IPS DF 6.9 (cell line): ENCODE data around the gene MFNG.

ENCODE experiments used
- DNase-seq: peaks from one replicate; pipeline ENCODE4 v3.0.0-alpha.2; 2013; ENCODE audit warnings: low read depth, low spot score
- H3K27ac ChIP-seq: one replicate; pipeline ENCODE4 v1.5.1; 2013; ENCODE audit warnings: low read length, control low read depth
- H3K27me3 ChIP-seq: 2 replicates; pipeline ENCODE4 v1.6.1; 2013; ENCODE audit warnings: mild to moderate bottlenecking, low read length; ENCODE audit not compliant: control insufficient read depth, insufficient read depth
- H3K36me3 ChIP-seq: 2 replicates; pipeline ENCODE4 v1.6.1; 2013; ENCODE audit warnings: low read length; ENCODE audit not compliant: control insufficient read depth, insufficient read depth
- H3K4me1 ChIP-seq: 2 replicates; pipeline ENCODE4 v1.6.1; 2013; ENCODE audit warnings: low read length; ENCODE audit not compliant: control insufficient read depth, insufficient read depth
- H3K4me3 ChIP-seq: 2 replicates; pipeline ENCODE4 v1.5.1; 2013; ENCODE audit warnings: mild to moderate bottlenecking, low read length
- H3K9me3 ChIP-seq: 2 replicates; pipeline ENCODE4 v1.6.1; 2013; ENCODE audit warnings: low read length, inconsistent platforms; ENCODE audit not compliant: control insufficient read depth, insufficient read depth
- WGBS: extraction: QIAGEN DNeasy Blood & Tissue Kit; methylation state at CpG from one replicate; pipeline ENCODE4 v1.1.7; 2013; ENCODE audit warnings: mixed read lengths, missing lambda C conversion rate; ENCODE audit not compliant: insufficient read length, insufficient coverage; 5-methylcytosine and 5-hydroxymethylcytosine counted together

Gene MFNG

DNA sequence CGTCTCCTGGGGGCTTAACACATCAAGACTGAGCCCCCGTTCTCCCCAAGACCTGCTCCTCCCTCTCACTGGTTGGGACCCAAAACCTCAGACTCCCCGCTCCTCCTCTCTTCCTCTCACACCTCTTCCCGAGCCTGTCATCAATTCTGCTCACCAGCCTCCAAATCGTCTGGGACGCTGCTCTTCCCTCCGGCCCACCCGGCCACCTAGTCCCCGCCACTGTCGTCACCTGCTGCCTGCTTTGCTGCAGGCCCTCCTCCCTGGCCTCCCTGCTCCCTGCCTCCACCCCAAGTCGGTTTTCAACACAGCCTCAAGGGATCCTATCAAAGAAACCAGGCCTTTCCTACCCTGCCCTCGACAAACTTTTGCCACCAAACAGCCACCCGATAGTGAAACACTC, 3.1 kb downstream of the MFNG start:
- no CpG with 5 or more reads among the region's 13 CpGs for WGBS
- Histone ChIP-seq H3K4me3 (no peak overlapping the region), H3K4me1 (peaks cover 6% of the 10 kb centered on the region)

DNA sequence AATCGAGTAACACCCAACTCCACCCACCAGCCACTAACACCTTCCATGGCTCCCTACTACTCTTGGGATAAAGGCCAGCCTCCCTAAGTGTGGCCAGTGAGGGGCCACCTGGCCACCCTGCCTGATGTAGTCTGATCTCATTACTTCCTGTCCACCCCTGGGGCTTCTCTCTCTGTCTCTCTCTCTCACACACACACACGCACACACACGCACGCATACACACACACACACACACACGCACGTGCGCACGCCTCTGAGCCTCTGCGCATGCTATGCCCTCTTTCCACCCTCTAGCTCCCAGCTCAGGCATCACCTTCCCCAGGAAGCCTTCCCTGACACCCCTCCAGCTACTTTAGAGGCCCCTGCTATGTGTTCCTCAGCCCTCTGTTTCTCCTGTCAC, 3.9 kb downstream of the MFNG start:
- no peaks in the 10 kb centered on the region for H3K27me3 ChIP-seq
- peaks cover 6% of the 10 kb centered on the region for H3K4me1 ChIP-seq
- no peak for DNase-seq
- no peak overlapping the region for H3K4me3 ChIP-seq
- H3K36me3 ChIP-seq = no peaks in the 10 kb centered on the region
- no peak overlapping the region for H3K27ac ChIP-seq
- WGBS = no CpG with 5 or more reads among the region's 9 CpGs
- no peaks in the 10 kb centered on the region for H3K9me3 ChIP-seq

More for the DNA sequence above, 3.1 kb downstream of the MFNG start:
- Histone ChIP-seq H3K9me3 (no peaks in the 10 kb centered on the region), H3K27ac (no peak overlapping the region), H3K36me3 (no peaks in the 10 kb centered on the region), H3K27me3 (no peaks in the 10 kb centered on the region)
- DNase-seq = no peak

DNA sequence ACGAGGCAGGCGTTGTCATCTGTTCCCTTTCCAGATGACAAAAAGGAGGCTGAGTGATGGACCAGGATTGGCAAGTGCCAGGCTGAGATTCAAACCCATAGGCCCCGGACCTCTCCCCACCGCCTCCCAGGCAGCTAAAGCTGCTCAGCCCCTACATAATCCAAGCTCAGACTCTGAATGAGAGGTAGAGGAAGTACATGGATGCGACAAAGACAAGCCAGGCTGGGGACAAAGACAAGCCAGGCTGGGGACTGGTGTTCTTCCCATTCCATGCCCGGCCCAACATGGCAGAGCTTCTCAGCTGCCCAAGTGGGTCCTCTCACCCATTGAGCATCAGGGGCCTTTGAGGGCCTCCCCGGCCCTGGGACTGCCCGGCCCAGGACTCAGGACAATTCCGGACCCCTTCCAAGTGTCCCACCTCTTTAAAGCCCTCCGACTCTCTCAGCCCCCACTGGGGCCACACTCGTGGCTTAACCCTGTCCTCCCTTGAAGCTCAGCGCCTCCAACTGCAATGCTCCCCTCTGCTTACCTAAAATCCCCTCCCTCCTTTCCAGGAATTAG, 4.8 kb downstream of the MFNG start:
- DNase-seq = no peak
- Histone ChIP-seq H3K36me3 (no peaks in the 10 kb centered on the region), H3K4me3 (no peak overlapping the region), H3K27ac (no peak overlapping the region), H3K27me3 (no peaks in the 10 kb centered on the region), H3K9me3 (no peaks in the 10 kb centered on the region), H3K4me1 (peaks cover 4% of the 10 kb centered on the region)
- WGBS = no CpG with 5 or more reads among the region's 12 CpGs

DNA sequence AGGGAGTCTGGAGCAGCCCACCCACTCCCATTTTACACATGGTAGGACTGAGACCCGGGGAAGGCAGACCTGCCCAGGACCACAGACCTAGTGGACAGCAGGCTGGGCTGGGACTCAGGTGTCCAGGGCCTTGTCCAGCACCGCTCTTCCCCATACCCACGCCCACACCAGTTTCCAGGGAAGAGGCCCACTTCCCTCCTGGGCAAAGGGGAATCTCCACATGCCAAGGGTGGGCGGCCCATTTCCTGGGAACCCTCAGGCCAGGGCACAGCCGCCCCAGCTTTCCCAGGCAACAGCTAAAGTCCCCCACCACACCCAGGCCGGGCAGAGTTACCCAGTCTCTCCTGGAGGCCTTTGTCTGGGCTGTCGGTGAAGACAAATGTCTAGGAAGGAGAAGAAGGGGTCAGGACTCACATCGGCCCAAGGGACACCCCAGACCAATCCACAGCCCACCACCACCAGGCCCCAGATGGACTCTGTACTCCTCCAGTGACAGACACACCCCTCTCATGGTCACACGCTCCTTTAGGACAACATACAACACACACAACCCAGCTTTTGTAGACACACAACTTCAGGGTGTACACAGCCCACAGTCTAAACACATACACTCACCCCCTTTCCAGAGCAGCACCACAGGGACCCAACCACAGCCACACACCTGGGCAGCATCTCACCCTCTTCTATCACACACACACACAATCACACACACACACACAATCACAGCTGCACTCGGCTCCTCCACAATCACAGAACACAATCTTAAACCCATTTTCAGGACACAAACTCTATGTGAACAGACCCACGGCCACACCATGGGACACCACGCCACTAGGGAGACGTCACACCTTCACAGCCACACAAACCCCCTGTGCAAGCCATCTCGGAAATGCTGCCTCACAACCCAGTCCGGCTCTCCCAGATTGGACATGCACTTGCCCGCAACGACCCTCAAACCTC, 5.5 kb downstream of the MFNG start:
- H3K27me3 ChIP-seq = no peaks in the 10 kb centered on the region
- no peaks in the 10 kb centered on the region for H3K36me3 ChIP-seq
- DNase-seq = no peak
- peaks cover 2% of the 10 kb centered on the region; the same call in 1 of the 2 replicates for H3K4me1 ChIP-seq
- H3K9me3 ChIP-seq = no peaks in the 10 kb centered on the region
- H3K4me3 ChIP-seq = no peak overlapping the region
- 100% methylated on average over 1 of the region's 17 CpGs for WGBS
- no peak overlapping the region for H3K27ac ChIP-seq

DNA sequence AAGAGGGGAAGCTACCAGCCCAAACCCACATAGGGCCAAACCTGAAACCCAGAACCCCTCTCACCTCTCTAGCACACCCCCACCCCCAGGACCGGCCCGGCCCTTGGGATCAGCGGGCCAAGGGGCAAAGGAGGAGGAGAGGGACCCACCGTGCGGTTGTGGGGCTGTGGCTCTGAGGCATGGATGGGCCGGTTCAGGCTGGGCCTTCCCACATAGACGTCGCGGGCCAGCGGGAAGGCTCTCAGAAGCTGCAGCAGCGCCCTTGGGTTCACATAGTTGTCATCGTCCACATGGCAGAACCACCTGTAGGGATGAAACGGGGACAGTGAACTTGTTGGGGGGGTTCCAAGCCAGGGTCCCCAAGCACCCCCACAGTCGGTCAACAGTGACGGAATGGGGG, 7.0 kb downstream of the MFNG start:
- no peaks in the 10 kb centered on the region for H3K9me3 ChIP-seq
- no peak overlapping the region for H3K27ac ChIP-seq
- H3K4me3 ChIP-seq = no peak overlapping the region
- H3K36me3 ChIP-seq = no peaks in the 10 kb centered on the region
- no peaks in the 10 kb centered on the region for H3K4me1 ChIP-seq
- DNase-seq = no peak
- WGBS = no CpG with 5 or more reads among the region's 15 CpGs
- H3K27me3 ChIP-seq = no peaks in the 10 kb centered on the region

DNA sequence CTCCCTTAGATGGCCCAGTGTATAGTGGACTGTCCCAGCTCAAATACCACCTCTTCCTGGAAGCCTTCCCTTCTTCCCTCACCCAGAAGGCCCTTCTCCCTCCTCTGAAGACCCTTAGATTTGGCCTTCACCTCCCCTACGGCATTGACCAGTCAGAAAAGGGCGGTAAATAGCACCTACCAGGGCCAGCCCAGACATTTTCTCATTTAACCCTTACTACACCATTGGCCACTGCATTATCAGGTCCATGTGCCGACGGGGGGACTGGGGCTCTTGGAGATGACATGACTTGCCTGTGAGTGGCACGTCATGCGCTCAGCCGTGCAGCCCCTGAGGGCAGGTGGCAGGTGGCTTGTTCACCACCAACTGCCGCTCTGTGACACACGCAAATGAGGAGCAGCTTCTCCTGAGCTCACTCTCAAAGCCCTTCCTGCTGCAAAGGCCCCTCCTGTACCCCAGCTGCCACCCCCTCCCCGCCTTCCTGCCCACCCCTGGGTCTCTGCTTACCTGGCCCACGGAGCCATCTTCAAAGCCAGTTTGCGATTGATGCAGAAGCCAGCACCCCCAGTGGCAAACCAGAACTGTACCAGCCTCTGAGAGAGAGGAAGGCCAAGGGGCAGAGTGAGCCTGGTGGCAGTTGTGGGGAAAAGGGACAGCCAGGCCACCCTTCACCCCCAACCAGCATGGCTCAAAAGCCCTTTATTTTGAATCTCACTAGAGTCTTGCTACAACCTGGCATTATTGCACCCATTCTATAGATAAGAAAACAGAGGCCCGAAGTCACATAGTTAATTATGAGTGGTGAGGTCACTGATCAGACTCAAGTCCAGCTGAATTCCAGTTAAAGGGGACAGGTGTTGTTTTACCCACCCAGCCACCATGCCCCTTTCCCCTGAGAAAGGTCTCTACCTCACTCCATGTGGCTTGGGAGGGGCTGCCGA, 9.5 kb downstream of the MFNG start:
- H3K4me1 ChIP-seq = no peaks in the 10 kb centered on the region
- H3K9me3 ChIP-seq = no peaks in the 10 kb centered on the region
- no peak overlapping the region for H3K27ac ChIP-seq
- H3K4me3 ChIP-seq = no peak overlapping the region
- H3K27me3 ChIP-seq = no peaks in the 10 kb centered on the region
- no peak for DNase-seq
- WGBS = no CpG with 5 or more reads among the region's 14 CpGs
- H3K36me3 ChIP-seq = no peaks in the 10 kb centered on the region

DNA sequence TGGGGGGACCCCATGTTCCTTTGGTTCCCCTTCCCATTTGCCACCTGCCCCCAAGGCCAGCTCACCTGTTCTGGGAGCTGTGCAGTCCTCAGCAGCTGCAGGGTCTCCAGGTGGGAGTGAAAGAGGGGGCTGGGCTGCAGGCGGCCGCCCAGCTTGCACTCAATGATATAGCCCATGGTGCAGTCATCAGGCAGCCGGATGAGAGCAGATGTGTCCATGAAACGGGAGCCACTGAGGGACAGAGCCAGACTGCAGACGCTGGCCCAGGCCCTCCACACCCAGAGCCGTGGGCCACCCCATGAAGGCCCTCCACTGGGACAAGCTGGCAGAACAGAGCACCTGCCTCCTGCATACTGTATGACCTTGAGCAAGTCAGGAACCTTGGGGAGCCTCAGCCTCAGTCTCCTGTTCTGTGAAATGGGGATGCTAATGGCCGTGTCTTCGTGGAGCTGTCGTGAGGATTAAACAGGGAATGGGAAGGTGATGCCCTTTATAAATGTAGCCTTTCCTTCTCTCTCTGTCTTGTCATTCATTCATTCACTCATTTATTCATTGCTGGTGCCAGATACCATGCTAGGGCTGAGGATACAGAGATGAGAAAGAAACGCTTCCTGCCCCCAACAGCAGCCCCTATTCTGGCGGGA, 11.6 kb downstream of the MFNG start:
- H3K27ac ChIP-seq = no peak overlapping the region
- H3K4me1 ChIP-seq = no peaks in the 10 kb centered on the region
- H3K36me3 ChIP-seq = no peaks in the 10 kb centered on the region
- no peak for DNase-seq
- no peak overlapping the region for H3K4me3 ChIP-seq
- H3K9me3 ChIP-seq = no peaks in the 10 kb centered on the region
- no peaks in the 10 kb centered on the region for H3K27me3 ChIP-seq
- WGBS = no CpG with 5 or more reads among the region's 11 CpGs

DNA sequence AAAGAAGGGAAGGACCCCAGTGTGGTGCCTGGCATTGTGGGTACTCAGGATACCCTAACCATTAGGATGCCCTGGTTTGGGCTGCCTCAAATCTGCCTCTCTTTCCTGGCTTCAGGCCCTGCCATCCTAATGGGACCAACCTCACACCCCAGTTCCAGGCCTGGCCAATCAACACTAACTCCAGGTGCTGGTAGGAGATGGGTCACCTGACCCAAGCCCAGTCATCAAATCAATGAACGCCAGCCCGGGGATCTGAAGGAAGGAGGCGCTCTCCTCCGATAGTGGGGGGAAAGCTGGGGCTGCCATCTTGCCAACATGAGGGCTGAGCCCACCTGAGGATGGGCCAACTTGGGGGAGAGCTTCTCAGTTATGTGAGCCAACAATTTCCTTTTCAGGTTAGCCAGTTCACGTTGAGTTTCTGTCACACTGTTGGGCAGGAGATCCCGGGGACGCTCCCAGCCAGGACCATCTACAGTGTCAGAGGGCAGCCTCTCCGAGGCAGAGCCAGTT, 12.7 kb downstream of the MFNG start:
- H3K4me3 ChIP-seq = no peak overlapping the region
- H3K36me3 ChIP-seq = no peaks in the 10 kb centered on the region
- H3K27me3 ChIP-seq = no peaks in the 10 kb centered on the region
- DNase-seq = no peak
- H3K9me3 ChIP-seq = no peaks in the 10 kb centered on the region
- no peak overlapping the region for H3K27ac ChIP-seq
- WGBS = no CpG with 5 or more reads among the region's 8 CpGs
- H3K4me1 ChIP-seq = no peaks in the 10 kb centered on the region

DNA sequence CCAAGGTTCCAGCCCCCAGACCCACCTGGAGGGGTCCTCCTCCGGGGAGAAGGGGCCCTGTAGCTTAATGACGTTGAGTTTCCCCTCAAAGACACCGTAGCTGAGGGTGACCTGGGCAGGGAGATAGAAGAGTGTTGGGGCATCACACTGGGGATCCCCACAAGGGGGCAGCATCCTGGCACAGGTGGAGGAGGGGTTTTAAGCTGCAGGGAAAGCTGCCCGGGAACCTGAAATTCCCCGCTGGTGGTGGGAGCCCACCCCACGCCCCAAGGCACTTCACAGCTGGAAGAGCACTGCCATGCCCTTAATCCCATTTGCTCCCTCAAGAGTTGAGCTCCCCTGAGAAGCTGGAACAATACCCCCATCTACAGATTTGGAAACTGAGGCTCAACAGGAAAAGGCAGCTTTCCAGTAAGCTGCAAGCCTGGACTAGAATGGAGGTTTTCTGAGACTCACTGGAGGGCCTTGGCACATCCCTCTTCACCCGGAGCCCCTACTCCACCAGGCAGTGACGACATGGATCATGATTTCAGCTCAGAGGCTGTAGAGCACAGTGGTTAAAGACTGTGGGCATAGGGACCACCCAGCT, 13.7 kb downstream of the MFNG start:
- Histone ChIP-seq H3K27me3 (no peaks in the 10 kb centered on the region), H3K4me1 (no peaks in the 10 kb centered on the region)
- WGBS = no CpG with 5 or more reads among the region's 8 CpGs

More for the DNA sequence above, 13.7 kb downstream of the MFNG start:
- no peak overlapping the region for H3K4me3 ChIP-seq
- no peaks in the 10 kb centered on the region for H3K9me3 ChIP-seq
- no peak overlapping the region for H3K27ac ChIP-seq
- no peak for DNase-seq
- H3K36me3 ChIP-seq = no peaks in the 10 kb centered on the region
